ENCODE results near the gene DMD.

The DMD gene

GRCh38 chrX:32483534-32484136 is 727.7 kb downstream of the DMD start:
- DNase-seq (ENCODE audit: low read depth), result no peak

- no peak for DNase-seq (ENCODE audit: low read depth)
These were observed 731.3 kb downstream of the DMD start for GRCh38 chrX:32480019-32480418.

- no peak for DNase-seq (ENCODE audit: low read depth)
These were observed 739.0 kb downstream of the DMD start for GRCh38 chrX:32472364-32472763.

- DNase-seq (ENCODE audit: low read depth), result no peak
These were observed 755.6 kb downstream of the DMD start for GRCh38 chrX:32455704-32456103.

GRCh38 chrX:32451954-32452695 is 759.2 kb downstream of the DMD start:
- no peak for DNase-seq (ENCODE audit: low read depth)

- DNase-seq (ENCODE audit: low read depth), result no peak
These were observed 762.4 kb downstream of the DMD start for GRCh38 chrX:32448945-32449344.

- DNase-seq (ENCODE audit: low read depth), result no peak
These were observed 763.0 kb downstream of the DMD start for GRCh38 chrX:32448320-32448719.

- DNase-seq (ENCODE audit: low read depth), result no peak
These were observed 763.7 kb downstream of the DMD start for GRCh38 chrX:32447640-32448039.

- DNase-seq (ENCODE audit: low read depth), result no peak
These were observed 767.5 kb downstream of the DMD start for GRCh38 chrX:32443841-32444240.

- no peak for DNase-seq (ENCODE audit: low read depth)
These were observed 790.1 kb downstream of the DMD start for GRCh38 chrX:32421266-32421665.

- no peak for DNase-seq (ENCODE audit: low read depth)
These were observed 803.0 kb downstream of the DMD start for GRCh38 chrX:32408389-32408788.

GRCh38 chrX:32397562-32398216 is 813.7 kb downstream of the DMD start:
- DNase-seq (ENCODE audit: low read depth), result no peak

GRCh38 chrX:32395878-32396277 is 815.5 kb downstream of the DMD start:
- DNase-seq (ENCODE audit: low read depth), result no peak

GRCh38 chrX:32392655-32393054 is 818.7 kb downstream of the DMD start:
- DNase-seq (ENCODE audit: low read depth), result no peak

GRCh38 chrX:32370456-32371205 is 840.7 kb downstream of the DMD start:
- DNase-seq (ENCODE audit: low read depth), result no peak

GRCh38 chrX:32293962-32294700 is 917.2 kb downstream of the DMD start:
- DNase-seq (ENCODE audit: low read depth), result no peak

- no peak for DNase-seq (ENCODE audit: low read depth)
These were observed 922.0 kb downstream of the DMD start for GRCh38 chrX:32289356-32289755.

GRCh38 chrX:32281853-32282252 is 929.5 kb downstream of the DMD start:
- DNase-seq (ENCODE audit: low read depth), result no peak

- DNase-seq (ENCODE audit: low read depth), result no peak
These were observed 930.4 kb downstream of the DMD start for GRCh38 chrX:32280921-32281320.

GRCh38 chrX:32280489-32280888 is 930.9 kb downstream of the DMD start:
- no peak for DNase-seq (ENCODE audit: low read depth)

GRCh38 chrX:32276153-32276552 is 935.2 kb downstream of the DMD start:
- DNase-seq (ENCODE audit: low read depth), result no peak

- DNase-seq (ENCODE audit: low read depth), result no peak
These were observed 941.5 kb downstream of the DMD start for GRCh38 chrX:32269866-32270265.

All from CMK (cell line).